HEK293T (cell line): ENCODE data around the gene MRPL44.

Experiments
- CTCF ChIA-PET: fragments of 350-600 bp; formaldehyde crosslinking; extraction: SDS; loops from one replicate; lab custom pipeline; 2021; ENCODE audit warnings: antibody characterized with exemption, inconsistent platforms; lab: Yijun Ruan, JAX
- POLR2A ChIA-PET: fragments of 350-600 bp; formaldehyde crosslinking; extraction: SDS; loops from one replicate; lab custom pipeline; 2020; ENCODE audit warnings: antibody characterized with exemption, inconsistent platforms; lab: Yijun Ruan, JAX
- DNase-seq: peaks from one replicate; pipeline ENCODE4 v3.0.0; 2012; ENCODE audit warnings: mixed read lengths; ENCODE audit errors: extremely low spot score
- ARNT ChIP-seq: fragments of 450-650 bp; IDR thresholded peaks from 2 replicates; pipeline ENCODE4 v1.6.1; 2017; ENCODE audit warnings: mild to moderate bottlenecking
- BHLHE40 ChIP-seq: fragments of 450-650 bp; IDR thresholded peaks from 2 replicates; pipeline ENCODE4 v1.6.1; 2016; ENCODE audit warnings: mild to moderate bottlenecking, moderate library complexity, borderline replicate concordance
- CTBP1 ChIP-seq: fragments of 450-650 bp; IDR thresholded peaks from 2 replicates; pipeline ENCODE4 v1.6.1; 2016; ENCODE audit warnings: borderline replicate concordance
- ELF4 ChIP-seq: fragments of 450-650 bp; IDR thresholded peaks from 2 replicates; pipeline ENCODE4 v1.6.1; 2017; ENCODE audit warnings: antibody characterized with exemption
- FOXA1 ChIP-seq: fragments of 450-650 bp; IDR thresholded peaks from 2 replicates; pipeline ENCODE4 v1.6.1; 2016; ENCODE audit warnings: mild to moderate bottlenecking
- FOXK2 ChIP-seq: fragments of 450-650 bp; IDR thresholded peaks from 2 replicates; pipeline ENCODE4 v1.6.1; 2016; ENCODE audit warnings: mild to moderate bottlenecking
- FOXM1 ChIP-seq: fragments of 450-650 bp; IDR thresholded peaks from 2 replicates; pipeline ENCODE4 v1.6.1; 2017; ENCODE audit warnings: mild to moderate bottlenecking, borderline replicate concordance
- HDGF ChIP-seq: fragments of 450-650 bp; IDR thresholded peaks from 2 replicates; pipeline ENCODE4 v1.6.1; 2017; ENCODE audit warnings: antibody characterized with exemption, borderline replicate concordance
- L3MBTL2 ChIP-seq: fragments of 450-650 bp; conservative IDR thresholded peaks from 2 replicates; pipeline ENCODE4 v1.6.1; 2016; ENCODE audit warnings: mild to moderate bottlenecking
- LEF1 ChIP-seq: fragments of 450-650 bp; IDR thresholded peaks from 2 replicates; pipeline ENCODE4 v1.6.1; 2017; ENCODE audit warnings: mild to moderate bottlenecking, borderline replicate concordance
- NFRKB ChIP-seq: fragments of 450-650 bp; IDR thresholded peaks from 2 replicates; pipeline ENCODE4 v1.6.1; 2016; ENCODE audit warnings: mild to moderate bottlenecking, moderate library complexity
- PKNOX1 ChIP-seq: fragments of 450-650 bp; IDR thresholded peaks from 2 replicates; pipeline ENCODE4 v1.6.1; 2016
- SP1 ChIP-seq: fragments of 450-650 bp; IDR thresholded peaks from 2 replicates; pipeline ENCODE4 v1.6.1; 2017
- SUZ12 ChIP-seq: fragments of 450-650 bp; IDR thresholded peaks from 2 replicates; pipeline ENCODE4 v1.6.1; 2016; ENCODE audit warnings: mild to moderate bottlenecking
- TARDBP ChIP-seq: fragments of 450-650 bp; IDR thresholded peaks from 2 replicates; pipeline ENCODE4 v1.6.1; 2016
- ZNF384 ChIP-seq: fragments of 450-650 bp; IDR thresholded peaks from 2 replicates; pipeline ENCODE4 v1.6.1; 2016

Gene MRPL44

GRCh38 chr2:223944166-223944702 is 13.0 kb upstream of the MRPL44 start:
- TF ChIP-seq BHLHE40 (no peak), ZNF384 (no peak), ELF4 (no peak), HDGF (no peak), FOXK2 (no peak), SUZ12 (no peak), ARNT (no peak)
- DNase-seq: peak; percentile 37
- ChIA-PET CTCF (interaction anchor here (0.7 kb wide), 1 partner anchor 1906 kb away, joined by 5 read pairs; no protein-coding TSS in a partner anchor), POLR2A (interaction anchor here (1.3 to 1.6 kb wide), 2 partner anchors 14 to 17 kb away, joined by 3 to 4 read pairs; no protein-coding TSS in a partner anchor)

GRCh38 chr2:223944703-223945531 is 12.3 kb upstream of the MRPL44 start, which contains the start of gene WDFY1:
WDFY1 (minus strand) TSS chr2:223945335; CDS start chr2:223945284, 51 bp downstream.
- CTCF ChIA-PET: interaction anchor here (0.7 kb wide), 1 partner anchor 1906 kb away, joined by 5 read pairs; no protein-coding TSS in a partner anchor
- POLR2A ChIA-PET: interaction anchor here (0.7 to 1.6 kb wide), 4 partner anchors 10 to 36 kb away, joined by 3 to 4 read pairs (median 3); no protein-coding TSS in a partner anchor
- peak; percentile 95 for DNase-seq
- TF ChIP-seq BHLHE40 (no peak), ELF4 (peak; percentile 24; the same call in 1 of the 2 replicates), FOXM1 (peak; percentile 81), PKNOX1 (peak; percentile 63; the same call in 1 of the 2 replicates), LEF1 (0 out of 2 replicates have a peak, but pooled peaks have one; percentile 23)

GRCh38 chr2:223945755-223946154 is 11.5 kb upstream of the MRPL44 start:
- ChIA-PET POLR2A (interaction anchor here (0.7 to 1.6 kb wide), 4 partner anchors 9 to 37 kb away, joined by 3 to 4 read pairs (median 3); no protein-coding TSS in a partner anchor), CTCF (no interaction called here)
- TF ChIP-seq ELF4 (no peak), FOXA1 (no peak), FOXM1 (no peak), L3MBTL2 (no peak), PKNOX1 (no peak), NFRKB (no peak), TARDBP (no peak), SP1 (no peak)
- no peak for DNase-seq

GRCh38 chr2:223947711-223948205 is 9.5 kb upstream of the MRPL44 start:
- POLR2A ChIA-PET: no interaction called here
- CTCF ChIA-PET: no interaction called here
- TF ChIP-seq L3MBTL2 (peak; percentile 83), CTBP1 (no peak)
- DNase-seq: no peak

- TF ChIP-seq NFRKB (no peak), TARDBP (no peak), BHLHE40 (no peak), ARNT (no peak), FOXA1 (no peak), ZNF384 (no peak)
- no peak for DNase-seq
- ChIA-PET POLR2A (no interaction called here), CTCF (interaction anchor here (1.0 kb wide), 1 partner anchor 21 kb away, joined by 4 read pairs; no protein-coding TSS in a partner anchor)
Observed at GRCh38 chr2:223949241-223949840, 7.9 kb upstream of the MRPL44 start.

- CTCF ChIA-PET: interaction anchor here (1.0 kb wide), 1 partner anchor 19 kb away, joined by 4 read pairs; no protein-coding TSS in a partner anchor
- DNase-seq: no peak
Observed at GRCh38 chr2:223950448-223951347, 6.6 kb upstream of the MRPL44 start.

More at GRCh38 chr2:223950448-223951347, 6.6 kb upstream of the MRPL44 start:
- POLR2A ChIA-PET: no interaction called here
- no peak for TF ChIP-seq SUZ12
- TF ChIP-seq FOXK2: no peak
- no peak for TF ChIP-seq PKNOX1
- no peak for TF ChIP-seq FOXA1
- TF ChIP-seq CTBP1: no peak
- no peak for TF ChIP-seq ZNF384
- no peak for TF ChIP-seq TARDBP
- no peak for TF ChIP-seq BHLHE40
- no peak for TF ChIP-seq NFRKB
